ENCODE measurements around the gene PIH1D1.
"Not testable (repeated sequence)": the region's sequence is repeated elsewhere in the genome, so short reads cannot be mapped to it uniquely, and the experiment has no call there.

The PIH1D1 gene

DNA sequence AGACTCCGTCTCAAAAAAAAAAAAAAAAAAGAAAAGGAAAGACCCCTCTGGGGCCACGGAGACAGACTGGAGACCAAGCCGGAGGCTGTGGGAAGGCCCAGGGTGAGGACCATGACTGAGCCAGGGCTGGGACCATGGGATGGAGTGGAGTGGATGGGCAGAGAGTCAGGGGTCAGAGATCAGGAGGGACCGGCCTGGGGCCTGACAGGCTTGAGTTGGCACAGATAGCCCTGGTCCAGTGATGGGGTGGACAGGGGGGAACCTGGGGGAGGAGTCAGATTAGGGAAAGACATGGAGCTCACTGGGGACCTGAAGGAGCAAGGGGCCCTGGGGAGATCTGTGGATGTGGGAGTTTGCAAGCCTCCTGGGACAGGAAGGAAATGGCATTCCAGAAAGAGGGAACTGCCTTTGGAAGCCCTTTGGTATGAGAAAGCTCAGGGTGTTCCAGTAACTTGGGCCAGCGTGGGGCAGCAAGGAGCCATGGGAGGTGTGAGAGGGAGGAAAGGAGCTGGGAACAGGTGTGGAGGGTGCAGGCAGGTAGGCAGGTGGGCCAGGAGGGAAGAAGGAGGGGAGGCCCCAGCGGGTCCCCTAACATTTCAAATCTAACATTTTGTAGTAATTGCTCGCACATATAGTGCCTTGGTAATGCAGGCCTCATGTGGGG lies 29.5 kb upstream of the PIH1D1 start:
- DNase-seq (ENCODE audit: low read depth) = no peak

DNA sequence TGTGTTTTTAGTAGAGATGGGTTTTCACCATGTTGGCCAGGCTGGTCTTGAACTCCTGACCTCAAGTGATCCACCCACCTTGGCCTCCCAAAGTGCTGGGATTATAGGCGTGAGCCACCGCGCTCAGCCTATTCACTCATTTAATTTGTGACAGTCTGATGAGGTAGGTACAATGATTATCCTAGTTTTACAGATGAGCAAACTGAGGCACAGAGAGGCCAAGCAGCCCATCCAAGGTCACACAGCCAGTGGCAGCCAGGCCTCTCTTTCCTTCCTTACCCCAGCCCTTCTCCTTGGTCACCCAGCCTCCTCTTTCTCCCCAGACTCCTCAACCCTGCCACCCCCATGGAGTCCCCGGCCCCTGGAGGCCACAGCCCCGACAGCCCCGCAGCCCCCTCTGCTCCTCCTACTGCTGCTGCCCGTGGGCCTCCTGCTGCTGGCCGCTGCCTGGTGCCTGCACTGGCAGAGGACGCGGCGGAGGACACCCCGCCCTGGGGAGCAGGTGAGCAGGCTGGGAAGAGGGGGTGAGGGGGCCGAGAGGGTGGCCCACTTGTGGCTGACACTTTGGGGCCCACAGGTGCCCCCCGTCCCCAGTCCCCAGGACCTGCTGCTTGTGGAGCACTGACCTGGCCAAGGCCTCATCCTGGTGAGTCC lies 28.5 kb upstream of the PIH1D1 start:
- DNase-seq (ENCODE audit: low read depth) = no peak

DNA sequence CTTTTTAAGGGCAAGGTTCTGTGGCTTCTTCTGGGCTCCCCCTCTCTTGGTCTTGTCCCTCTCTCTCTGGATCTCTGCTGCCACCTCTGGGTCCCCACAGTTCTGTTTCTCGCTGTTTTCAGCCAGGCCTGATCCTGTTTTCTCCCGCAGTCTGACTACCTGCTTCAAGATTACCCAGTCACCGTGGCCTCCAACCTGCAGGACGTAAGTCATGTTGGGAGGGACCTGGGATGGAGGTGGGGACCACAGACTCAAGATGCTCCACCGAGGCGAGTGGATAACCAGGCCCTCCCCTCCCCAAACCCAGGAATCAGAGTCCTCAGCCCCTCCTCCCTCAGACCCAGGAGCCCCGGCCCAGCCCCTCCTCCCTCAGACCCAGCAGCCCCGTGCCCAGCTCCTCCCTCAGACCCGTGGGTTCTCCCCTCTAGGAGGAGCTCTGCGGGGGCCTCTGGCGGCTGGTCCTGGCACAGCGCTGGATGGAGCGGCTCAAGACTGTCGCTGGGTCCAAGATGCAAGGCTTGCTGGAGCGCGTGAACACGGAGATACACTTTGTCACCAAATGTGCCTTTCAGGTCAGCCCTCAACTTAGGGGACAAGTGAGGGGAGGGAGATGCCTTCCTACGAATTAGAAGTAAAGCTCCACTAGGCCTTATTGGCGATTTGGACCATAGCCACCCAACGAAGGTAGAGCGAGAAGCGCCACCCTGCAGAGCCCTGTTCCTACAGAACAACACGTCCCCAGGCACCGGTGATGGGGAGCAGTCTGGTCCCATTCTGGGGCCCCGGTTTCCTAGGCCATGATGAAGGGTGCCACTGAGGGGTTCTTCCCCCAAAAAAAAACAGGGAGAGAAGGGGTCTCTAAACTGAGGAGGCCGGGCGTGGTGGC lies 24.6 kb upstream of the PIH1D1 start:
- no peak for DNase-seq (ENCODE audit: low read depth)

DNA sequence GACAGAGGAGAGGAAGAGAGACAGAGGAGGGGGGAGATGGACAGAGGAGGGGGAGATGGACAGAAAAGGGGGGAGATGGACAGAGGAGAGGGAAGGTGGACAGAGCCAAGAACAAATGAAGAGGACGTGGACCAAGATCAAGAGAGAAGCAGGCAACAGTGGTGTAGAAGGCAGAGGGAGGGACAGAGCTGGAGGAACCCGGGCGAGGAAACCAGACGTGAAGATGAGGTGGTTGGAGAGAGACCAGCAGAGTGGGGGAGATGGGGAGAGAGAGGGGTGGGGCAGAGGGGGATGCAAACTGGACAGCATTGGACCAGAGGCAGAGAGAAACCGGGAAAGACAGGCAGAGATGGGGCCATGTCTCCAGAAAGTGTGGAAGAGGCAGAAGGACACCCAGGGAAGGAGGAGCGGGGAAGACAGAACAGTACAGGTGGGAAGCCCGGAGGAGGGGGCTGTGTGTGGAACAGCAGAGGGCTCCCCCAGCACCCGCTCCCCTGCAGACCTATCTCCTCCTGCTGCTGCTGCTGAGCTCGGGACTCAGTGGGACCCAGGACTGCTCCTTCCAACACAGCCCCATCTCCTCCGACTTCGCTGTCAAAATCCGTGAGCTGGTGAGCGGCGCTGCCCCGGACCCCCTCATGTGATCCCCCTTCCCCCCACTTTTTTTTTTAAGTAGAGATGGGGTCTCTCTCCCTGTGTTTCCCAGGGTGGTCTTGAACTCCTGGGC lies 23.7 kb upstream of the PIH1D1 start:
- no peak for DNase-seq (ENCODE audit: low read depth)

DNA sequence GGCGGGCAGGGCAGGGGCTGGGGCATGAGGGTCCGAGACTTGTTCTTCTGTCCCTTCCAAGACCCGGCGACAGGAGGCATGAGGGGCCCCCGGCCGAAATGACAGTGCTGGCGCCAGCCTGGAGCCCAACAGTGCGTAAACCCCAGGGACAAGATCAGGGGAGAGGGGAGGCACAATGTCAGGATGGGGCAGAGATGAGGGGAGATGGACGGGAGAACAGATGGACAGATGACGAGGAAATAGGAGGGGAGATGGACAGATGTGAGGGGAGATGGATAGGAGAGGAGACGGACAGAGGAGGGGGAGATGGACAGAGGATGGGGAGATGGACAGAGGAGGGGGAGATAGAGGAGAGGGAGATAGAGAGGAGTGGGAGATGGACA lies 22.9 kb upstream of the PIH1D1 start:
- no peak for DNase-seq (ENCODE audit: low read depth)

DNA sequence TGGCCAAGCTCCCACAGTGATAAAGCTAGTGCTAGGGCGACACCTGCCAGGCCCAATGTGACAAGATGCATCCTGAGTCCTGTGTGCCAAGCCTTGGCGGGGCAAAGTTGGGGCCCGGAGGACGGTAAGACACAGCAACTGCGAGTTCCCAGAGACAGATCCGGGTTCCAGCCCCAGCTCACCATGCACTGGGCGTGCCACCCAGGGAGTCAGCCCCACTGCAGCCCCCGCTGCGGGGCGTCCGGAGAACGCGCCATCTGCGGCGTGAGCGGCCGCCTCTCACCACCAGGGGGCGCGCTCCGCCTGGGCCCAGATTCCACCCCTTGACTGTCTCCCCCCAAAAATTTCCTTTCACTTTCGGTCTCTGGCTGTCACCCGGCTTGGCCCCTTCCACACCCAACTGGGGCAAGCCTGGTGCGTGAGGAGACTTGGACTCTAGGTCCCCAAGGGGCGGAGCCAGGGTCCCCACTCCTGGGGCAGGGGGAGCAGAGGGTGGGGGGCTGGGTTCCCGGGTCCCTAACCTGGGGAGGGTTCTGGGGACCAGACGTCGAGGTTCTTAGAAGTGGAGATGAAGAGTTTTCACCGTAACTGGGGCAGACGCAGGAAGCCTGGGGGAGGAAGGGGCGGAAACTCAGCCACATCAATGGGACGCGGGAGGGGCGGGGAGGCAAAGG lies 22.4 kb upstream of the PIH1D1 start, which contains the start of gene FLT3LG:
TSS of gene FLT3LG (plus strand) at position 348 of the 674 bp plus-strand sequence. CDS start 425 bp downstream, outside the sequence.
- DNase-seq (ENCODE audit: low read depth) = peak; percentile 73

DNA sequence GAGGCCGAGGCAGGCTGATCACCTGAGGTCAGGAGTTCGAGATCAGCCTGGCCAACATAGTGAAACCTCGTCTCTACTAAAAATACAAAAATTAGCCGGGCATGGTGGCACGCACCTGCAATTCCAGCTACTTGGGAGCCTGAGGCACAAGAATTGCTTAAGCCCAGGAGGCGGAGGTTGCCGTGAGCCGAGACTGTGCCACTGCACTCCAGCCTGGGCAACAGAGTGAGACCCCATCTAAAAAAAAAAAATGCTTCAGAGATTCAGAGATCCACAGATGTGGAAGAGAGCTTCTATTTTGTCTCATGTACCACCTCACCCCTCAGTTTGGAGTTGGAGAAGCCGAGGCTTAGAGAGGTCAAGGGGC lies 21.9 kb upstream of the PIH1D1 start:
- DNase-seq (ENCODE audit: low read depth) = not testable (repeated sequence)

DNA sequence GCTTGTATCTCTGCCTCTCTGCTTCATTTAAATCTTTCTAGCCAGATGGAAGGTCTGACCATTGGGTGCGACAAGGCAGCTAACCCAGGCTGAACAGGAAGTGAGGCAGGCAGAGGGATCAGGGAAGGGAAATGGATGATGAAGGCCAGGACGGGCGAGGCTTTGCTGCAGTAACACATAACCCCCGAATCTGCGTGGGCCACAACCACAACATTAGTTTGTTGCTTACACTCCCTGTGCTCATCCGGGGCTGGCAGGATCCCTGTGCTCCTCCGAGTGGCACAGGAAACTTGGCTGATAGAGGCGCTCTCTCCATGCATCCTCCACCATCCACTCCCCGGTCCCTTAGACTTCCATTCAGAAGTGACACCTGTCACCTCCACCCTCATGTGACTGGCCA lies 21.3 kb upstream of the PIH1D1 start:
- no peak for DNase-seq (ENCODE audit: low read depth)

DNA sequence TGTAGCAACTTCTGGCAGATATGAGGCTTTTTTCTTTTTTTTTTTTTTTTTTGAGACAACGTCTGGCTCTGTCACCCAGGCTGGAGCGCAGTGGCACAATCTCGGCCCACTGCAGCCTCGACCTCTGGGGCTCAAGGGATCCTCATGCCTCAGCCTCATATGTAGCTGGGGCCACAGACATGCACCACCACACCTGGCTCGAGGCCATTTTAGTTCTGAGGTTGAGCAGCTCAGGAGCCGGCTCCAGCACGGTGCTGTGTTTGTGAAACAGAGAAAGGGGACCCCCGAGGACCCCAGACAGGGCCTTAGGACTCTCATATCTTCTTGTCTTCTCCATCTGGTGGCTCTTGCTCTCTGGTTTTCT lies 19.0 kb upstream of the PIH1D1 start:
- no peak for DNase-seq (ENCODE audit: low read depth)

DNA sequence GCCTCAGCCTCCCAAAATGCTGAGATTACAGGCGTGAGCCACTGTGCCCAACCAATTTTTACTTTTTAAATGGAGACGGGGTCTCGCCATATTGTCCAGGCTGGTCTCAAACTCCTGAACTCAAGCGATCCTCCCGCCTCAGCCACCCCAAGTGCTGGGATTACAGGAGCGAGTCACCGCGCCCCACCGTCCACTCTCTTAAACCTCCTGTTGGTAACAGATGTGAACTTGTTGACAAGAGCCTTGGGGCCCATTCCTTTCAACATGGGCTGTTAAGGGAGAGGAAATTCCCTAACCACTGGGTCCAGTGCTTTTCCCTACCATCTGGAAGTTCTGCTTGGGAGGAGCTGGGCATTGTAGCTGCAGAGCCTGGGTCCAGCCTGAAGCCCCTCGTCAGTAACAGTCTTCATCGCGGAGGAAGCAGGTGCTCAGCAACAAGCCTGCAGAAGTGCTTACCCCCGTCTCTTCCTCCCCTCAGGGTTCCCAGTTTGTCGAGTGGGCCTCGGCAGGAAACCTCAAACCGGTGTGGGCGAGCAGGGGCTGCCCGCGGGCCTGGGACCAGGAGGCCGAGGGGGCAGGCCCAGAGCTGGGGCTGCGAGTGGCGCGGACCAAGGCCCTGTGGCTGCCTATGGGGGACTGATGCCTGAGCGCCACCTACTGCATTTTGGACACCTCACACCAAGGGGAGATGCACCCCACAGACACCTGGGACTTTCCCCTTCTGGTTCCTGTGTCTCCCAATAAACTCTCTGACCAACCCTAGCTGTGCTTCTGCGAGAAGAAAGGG lies 18.4 kb upstream of the PIH1D1 start:
- no peak for DNase-seq (ENCODE audit: low read depth)

DNA sequence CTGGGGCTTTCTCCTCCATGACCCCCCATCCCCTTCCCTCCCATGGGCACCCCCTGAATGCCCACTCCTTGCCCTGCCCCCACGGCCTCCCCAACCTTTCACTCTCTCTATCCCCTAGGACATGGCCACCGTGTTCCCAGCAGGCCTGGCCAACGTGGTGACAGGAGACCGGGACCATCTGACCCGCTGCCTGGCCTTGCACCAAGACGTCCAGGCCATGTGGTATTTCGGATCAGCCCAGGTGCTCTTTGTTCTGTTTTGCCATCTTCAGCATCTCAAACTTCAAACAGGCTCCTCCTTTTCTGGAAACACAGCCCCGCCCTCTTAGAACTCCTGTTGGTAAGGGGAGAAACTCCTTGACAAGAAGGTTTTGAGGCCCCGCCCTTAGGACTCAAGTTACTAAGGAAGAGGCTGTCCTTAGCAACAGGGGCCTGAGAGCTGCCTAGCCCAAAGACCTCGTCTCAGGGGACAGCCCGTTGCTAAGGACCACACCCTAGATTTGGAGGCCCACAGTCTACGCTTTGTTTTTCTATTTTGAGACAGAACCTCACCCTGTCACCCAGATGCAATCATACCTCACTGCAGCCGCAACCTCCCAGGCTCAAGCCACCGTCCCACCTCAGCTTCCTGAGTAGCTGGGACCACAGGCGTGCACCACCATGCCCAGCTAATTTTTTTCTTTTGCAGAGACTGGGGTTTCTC lies 17.3 kb upstream of the PIH1D1 start:
- no peak for DNase-seq (ENCODE audit: low read depth)

DNA sequence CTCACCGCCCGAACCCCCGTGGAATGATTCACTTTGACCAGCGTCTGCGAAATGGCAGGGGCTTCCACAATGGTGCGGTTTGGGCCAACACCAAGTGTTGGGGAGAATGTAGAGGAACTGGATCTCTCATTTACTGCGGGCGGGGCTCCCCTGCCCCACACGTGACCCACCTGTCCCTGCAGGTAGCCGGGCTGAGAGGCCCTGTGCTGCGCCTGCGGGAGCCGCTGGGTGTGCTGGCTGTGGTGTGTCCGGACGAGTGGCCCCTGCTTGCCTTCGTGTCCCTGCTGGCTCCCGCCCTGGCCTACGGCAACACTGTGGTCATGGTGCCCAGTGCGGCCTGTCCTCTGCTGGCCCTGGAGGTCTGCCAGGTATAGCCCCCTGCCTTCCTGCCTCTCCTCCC lies 16.6 kb upstream of the PIH1D1 start:
- DNase-seq (ENCODE audit: low read depth) = no peak

DNA sequence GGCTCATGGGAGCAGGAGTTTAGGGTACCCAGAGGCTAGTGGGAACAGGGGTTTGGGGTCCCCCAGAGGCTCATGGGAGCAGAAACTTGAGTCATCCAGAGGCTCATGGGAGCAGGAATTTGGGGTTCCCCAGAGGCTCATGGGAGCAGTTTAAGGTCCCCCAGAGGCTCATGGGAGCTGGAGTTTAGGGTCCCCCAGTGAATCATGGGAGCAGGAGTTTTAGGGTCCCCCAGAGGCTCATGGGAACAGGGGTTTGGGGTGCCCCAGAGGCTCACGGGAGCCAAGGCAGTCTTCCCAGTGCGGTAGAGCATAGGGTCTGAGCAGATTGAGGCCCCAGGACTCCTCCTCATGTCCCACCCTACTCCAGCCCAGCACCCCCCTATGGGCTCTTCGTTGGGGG lies 13.8 kb upstream of the PIH1D1 start:
- DNase-seq (ENCODE audit: low read depth) = no peak

DNA sequence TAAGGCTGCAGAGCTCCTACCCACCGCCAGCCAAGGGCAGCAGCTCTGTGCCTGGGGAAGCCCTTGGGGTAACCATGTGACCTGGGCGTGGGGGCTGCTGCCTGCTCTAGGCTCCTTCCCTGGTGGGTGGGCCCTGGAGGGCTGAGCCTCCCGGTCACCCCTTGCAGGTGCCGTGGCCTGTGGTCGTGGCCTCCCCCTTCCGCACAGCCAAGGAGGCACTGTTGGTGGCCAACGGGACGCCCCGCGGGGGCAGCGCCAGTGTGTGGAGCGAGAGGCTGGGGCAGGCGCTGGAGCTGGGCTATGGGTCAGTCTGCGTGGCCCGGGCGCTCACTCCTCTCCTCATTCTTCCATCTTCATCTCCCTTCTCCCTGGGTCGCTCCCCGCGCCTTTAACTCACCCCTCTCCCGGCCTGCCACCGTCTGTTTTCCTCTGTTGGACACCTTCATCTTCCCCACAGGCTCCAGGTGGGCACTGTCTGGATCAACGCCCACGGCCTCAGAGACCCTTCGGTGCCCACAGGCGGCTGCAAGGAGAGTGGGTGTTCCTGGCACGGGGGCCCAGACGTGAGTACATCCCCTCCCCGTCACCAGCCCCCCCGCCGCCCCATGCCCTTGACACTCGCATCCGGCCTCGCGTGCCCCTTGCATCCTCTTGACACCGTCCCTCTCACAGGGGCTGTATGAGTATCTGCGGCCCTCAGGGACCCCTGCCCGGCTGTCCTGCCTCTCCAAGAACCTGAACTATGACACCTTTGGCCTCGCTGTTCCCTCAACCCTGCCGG lies 12.5 kb upstream of the PIH1D1 start:
- no peak for DNase-seq (ENCODE audit: low read depth)

DNA sequence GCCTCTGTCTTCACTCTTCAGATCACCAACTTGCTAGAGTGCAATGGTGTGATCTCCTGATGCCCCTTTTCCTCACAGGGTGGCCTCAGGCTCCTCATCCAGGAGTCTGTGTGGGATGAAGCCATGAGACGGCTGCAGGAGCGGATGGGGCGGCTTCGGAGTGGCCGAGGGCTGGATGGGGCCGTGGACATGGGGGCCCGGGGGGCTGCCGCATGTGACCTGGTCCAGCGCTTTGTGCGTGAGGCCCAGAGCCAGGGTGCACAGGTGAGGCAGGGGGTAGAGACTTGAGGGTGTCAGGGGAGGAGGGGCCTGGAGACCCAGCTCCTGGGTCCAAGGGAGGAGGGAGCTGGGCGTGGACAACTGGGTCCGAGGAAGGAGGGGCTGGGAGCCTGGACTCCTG lies 10.9 kb upstream of the PIH1D1 start:
- no peak for DNase-seq (ENCODE audit: low read depth)

DNA sequence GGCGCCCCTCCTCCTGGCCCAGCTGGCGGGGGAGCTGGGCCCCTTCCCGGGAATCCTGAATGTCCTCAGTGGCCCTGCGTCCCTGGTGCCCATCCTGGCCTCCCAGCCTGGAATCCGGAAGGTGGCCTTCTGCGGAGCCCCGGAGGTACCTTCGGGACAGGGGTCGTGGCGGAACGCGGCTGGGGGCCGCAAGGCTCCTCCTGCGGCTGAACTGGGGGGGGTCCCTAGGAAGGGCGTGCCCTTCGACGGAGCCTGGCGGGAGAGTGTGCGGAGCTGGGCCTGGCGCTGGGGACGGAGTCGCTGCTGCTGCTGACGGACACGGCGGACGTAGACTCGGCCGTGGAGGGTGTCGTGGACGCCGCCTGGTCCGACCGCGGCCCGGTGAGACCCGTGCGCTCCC lies 10.0 kb upstream of the PIH1D1 start:
- DNase-seq (ENCODE audit: low read depth) = no peak

DNA sequence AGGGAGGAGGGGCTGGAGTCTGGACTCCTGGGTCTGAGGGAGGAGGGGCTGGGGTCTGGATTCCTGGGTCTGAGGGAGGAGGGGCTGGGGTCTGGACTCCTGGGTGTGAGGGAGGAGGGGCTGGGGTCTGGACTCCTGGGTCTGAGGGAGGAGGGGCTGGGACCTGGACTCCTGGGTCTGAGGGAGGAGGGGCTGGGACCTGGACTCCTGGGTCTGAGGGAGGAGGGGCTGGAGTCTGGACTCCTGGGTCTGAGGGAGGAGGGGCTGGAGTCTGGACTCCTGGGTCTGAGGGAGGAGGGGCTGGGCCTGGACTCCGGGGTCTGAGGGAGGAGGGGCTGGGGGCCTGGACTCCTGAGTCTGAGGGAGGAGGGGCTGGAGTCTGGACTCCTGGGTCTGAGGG lies 9.5 kb upstream of the PIH1D1 start:
- not testable (repeated sequence) for DNase-seq (ENCODE audit: low read depth)

DNA sequence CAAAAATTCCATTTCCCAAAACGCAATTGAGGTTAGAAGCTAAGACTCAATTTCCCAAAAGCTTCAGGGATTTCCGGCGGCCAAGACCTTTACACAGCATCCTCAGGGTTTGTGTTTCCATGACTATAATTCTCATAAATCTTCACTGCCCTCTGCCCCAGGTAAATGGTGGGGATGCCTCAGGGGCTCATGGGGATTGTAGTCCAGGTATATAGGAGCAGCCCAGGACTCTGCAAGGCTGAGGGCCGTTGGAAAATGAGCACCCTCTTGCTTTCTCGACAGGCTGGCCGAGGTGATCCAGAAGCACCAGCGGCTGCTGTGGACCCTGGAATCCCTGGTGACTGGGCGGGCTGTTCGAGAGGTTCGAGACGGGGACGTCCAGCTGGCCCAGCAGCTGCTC lies 7.8 kb upstream of the PIH1D1 start:
- no peak for DNase-seq (ENCODE audit: low read depth)

DNA sequence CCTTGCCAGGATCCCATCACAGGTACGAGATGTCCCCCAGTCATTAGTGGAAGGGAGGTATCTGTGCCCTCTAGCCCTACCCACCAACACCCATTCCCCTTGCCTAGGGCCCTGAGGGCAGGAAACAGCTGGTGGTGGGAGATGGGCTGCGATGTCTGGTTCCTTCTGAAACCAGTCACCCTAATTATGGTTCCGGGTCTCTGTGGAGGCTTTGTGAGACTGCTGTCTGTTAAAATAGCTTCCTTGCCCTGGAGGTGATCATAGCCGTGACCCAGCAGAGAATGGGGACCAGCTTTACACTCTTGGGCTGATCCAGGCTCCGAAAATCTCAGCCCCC lies 6.9 kb upstream of the PIH1D1 start:
- DNase-seq (ENCODE audit: low read depth) = no peak

DNA sequence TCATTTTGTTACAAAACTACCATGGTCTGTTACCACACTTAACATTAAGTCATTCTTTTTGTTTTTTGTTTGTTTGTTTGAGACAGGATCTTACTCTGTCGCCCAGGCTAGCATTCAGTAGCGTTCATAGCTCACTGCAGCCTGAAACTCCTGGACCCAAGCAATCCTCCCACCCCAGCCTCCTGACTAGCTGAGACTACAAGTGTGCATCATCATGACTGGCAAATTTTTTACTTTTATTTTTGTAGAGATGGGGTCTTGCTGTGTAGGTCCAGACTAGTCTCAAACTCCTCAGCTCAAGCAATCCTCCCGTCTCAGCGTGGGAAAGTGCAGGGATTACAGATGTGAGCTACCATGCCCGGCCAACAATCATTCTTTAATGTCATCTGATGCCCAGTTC lies 4.7 kb upstream of the PIH1D1 start:
- no peak for DNase-seq (ENCODE audit: low read depth)
